ENCODE measurements around the gene GNG3.
A peak's percentile ranks its signal among the peaks of the same experiment; 100 is the strongest.

Gene GNG3

GRCh38 chr11:62677714-62678113 lies 29.8 kb upstream of the GNG3 start:
- no peaks in the 10 kb centered on the region for H3K27me3 ChIP-seq (ENCODE audit: low read length)
- peak overlapping the region; percentile 90 for H3K4me3 ChIP-seq (ENCODE audit: insufficient read depth, low read length, poor library complexity, severe bottlenecking)
- H3F3A ChIP-seq (ENCODE audit: insufficient read depth) = peaks cover 26% of the 10 kb centered on the region
- H3K9me2 ChIP-seq (replicated peaks; ENCODE audit: insufficient read depth, low read length) = no peaks in the 10 kb centered on the region
- H3K27ac ChIP-seq (ENCODE audit: low read depth, low read length) = no peak overlapping the region
- H3K36me3 ChIP-seq (ENCODE audit: low read length) = no peaks in the 10 kb centered on the region
- no peaks in the 10 kb centered on the region for H3K9me3 ChIP-seq (ENCODE audit: insufficient read depth, low read length)
- H3K9ac ChIP-seq (ENCODE audit: low read length) = peak overlapping the region; percentile 92
- no peaks in the 10 kb centered on the region for H4K20me1 ChIP-seq (ENCODE audit: low read depth, low read length)
- H3K4me2 ChIP-seq (ENCODE audit: low read depth, low read length, poor library complexity, severe bottlenecking) = peak overlapping the region; percentile 64
- TF ChIP-seq EZH2phosphoT487 (conservative IDR thresholded peaks at IDR 0.05; ENCODE audit: low read length) (no peak), CTCF (IDR thresholded peaks at IDR 0.05; ENCODE audit: insufficient read depth, low read length, poor library complexity, severe bottlenecking) (no peak)
- H2AFZ ChIP-seq (ENCODE audit: low read depth, low read length, severe bottlenecking) = no peak overlapping the region
- peaks cover 27% of the 10 kb centered on the region; the same call in 1 of the 2 replicates for H3K79me2 ChIP-seq (ENCODE audit: insufficient read depth, low read length)

GRCh38 chr11:62678433-62678769 lies 29.1 kb upstream of the GNG3 start:
- no peak for TF ChIP-seq CTCF (IDR thresholded peaks at IDR 0.05; ENCODE audit: insufficient read depth, low read length, poor library complexity, severe bottlenecking)
- no peak for TF ChIP-seq EZH2phosphoT487 (conservative IDR thresholded peaks at IDR 0.05; ENCODE audit: low read length)
- H3K79me2 ChIP-seq (ENCODE audit: insufficient read depth, low read length) = peaks cover 21% of the 10 kb centered on the region; the same call in 1 of the 2 replicates
- peak overlapping the region; percentile 56 for H3K27ac ChIP-seq (ENCODE audit: low read depth, low read length)
- H3F3A ChIP-seq (ENCODE audit: insufficient read depth) = peaks cover 19% of the 10 kb centered on the region
- H4K20me1 ChIP-seq (ENCODE audit: low read depth, low read length) = no peaks in the 10 kb centered on the region
- H3K9ac ChIP-seq (ENCODE audit: low read length) = peak overlapping the region; percentile 92
- peak overlapping the region; percentile 64 for H3K4me2 ChIP-seq (ENCODE audit: low read depth, low read length, poor library complexity, severe bottlenecking)
- no peaks in the 10 kb centered on the region for H3K9me3 ChIP-seq (ENCODE audit: insufficient read depth, low read length)
- H2AFZ ChIP-seq (ENCODE audit: low read depth, low read length, severe bottlenecking) = no peak overlapping the region
- peak overlapping the region; percentile 90 for H3K4me3 ChIP-seq (ENCODE audit: insufficient read depth, low read length, poor library complexity, severe bottlenecking)
- H3K9me2 ChIP-seq (replicated peaks; ENCODE audit: insufficient read depth, low read length) = no peaks in the 10 kb centered on the region
- no peaks in the 10 kb centered on the region for H3K27me3 ChIP-seq (ENCODE audit: low read length)
- no peaks in the 10 kb centered on the region for H3K36me3 ChIP-seq (ENCODE audit: low read length)

- Histone ChIP-seq H3K9me2 (replicated peaks; ENCODE audit: insufficient read depth, low read length) (no peaks in the 10 kb centered on the region), H3F3A (ENCODE audit: insufficient read depth) (peaks cover 17% of the 10 kb centered on the region), H3K27me3 (ENCODE audit: low read length) (no peaks in the 10 kb centered on the region), H3K27ac (ENCODE audit: low read depth, low read length) (peak within 1 kb of the TSS; percentile 56), H3K4me3 (ENCODE audit: insufficient read depth, low read length, poor library complexity, severe bottlenecking) (peak within 1 kb of the TSS; percentile 90), H3K4me2 (ENCODE audit: low read depth, low read length, poor library complexity, severe bottlenecking) (peak within 1 kb of the TSS; percentile 64), H3K36me3 (ENCODE audit: low read length) (no peaks in the 10 kb centered on the region), H3K9ac (ENCODE audit: low read length) (peak within 1 kb of the TSS; percentile 92), H3K79me2 (ENCODE audit: insufficient read depth, low read length) (peaks cover 17% of the 10 kb centered on the region; the same call in 1 of the 2 replicates), H2AFZ (ENCODE audit: low read depth, low read length, severe bottlenecking) (peak within 1 kb of the TSS; percentile 57), H3K9me3 (ENCODE audit: insufficient read depth, low read length) (no peaks in the 10 kb centered on the region), H4K20me1 (ENCODE audit: low read depth, low read length) (no peaks in the 10 kb centered on the region)
- TF ChIP-seq EZH2phosphoT487 (conservative IDR thresholded peaks at IDR 0.05; ENCODE audit: low read length) (no peak), CTCF (IDR thresholded peaks at IDR 0.05; ENCODE audit: insufficient read depth, low read length, poor library complexity, severe bottlenecking) (no peak)
Observed at GRCh38 chr11:62678770-62679696, 28.4 kb upstream of the GNG3 start, which contains the start of gene UBXN1. UBXN1 (minus strand) TSS chr11:62679073; CDS start chr11:62678923, 150 bp downstream.

Data from SU-DHL-6 (cell line).